BJ (cell line): Measurements from ENCODE around the gene ACR. TPM values are rescaled to one million over a fixed set of nuclear protein-coding genes. Genes with fewer than 3 reads are reported as not detected.

Experiments used
- CTCF ChIA-PET: fragments of 350-600 bp; formaldehyde crosslinking; extraction: SDS; loops from one replicate; lab custom pipeline; 2021; ENCODE audit warnings: antibody characterized with exemption, inconsistent platforms; lab: Yijun Ruan, JAX
- POLR2A ChIA-PET: fragments of 300-600 bp; sonication (Branson Sonifier 250); formaldehyde crosslinking; extraction: SDS; loops from one replicate; lab custom pipeline; 2021; ENCODE audit warnings: antibody characterized with exemption; lab: Charles Lee
- DNase-seq: peaks from one replicate; pipeline ENCODE4 v3.0.0-alpha.2; 2011; ENCODE audit warnings: low read depth
- H3K27me3 ChIP-seq: 2 replicates; pipeline ENCODE4 v1.6.0; 2011; ENCODE audit warnings: low read length; ENCODE audit not compliant: control insufficient read depth, insufficient read depth
- H3K36me3 ChIP-seq: 2 replicates; pipeline ENCODE4 v1.5.1; 2011; ENCODE audit warnings: low read length; ENCODE audit not compliant: control insufficient read depth, insufficient read depth
- H3K4me3 ChIP-seq: 2 replicates; pipeline ENCODE4 v1.5.1; 2011; ENCODE audit warnings: low read depth, mild to moderate bottlenecking, control low read depth, low read length
- polyA plus RNA-seq: library from polyadenylated mRNA; depleted of rRNA; stranded (reverse); fragments of >200 nt; gene quantifications from 2 replicates; pipeline ENCODE4 v1.2.3, GENCODE V29; 2011
- TF ChIP-seq, protein P1 (sequence below): IDR thresholded peaks from 2 replicates; pipeline ENCODE4 v1.5.1; 2011; ENCODE audit warnings: low read depth, mild to moderate bottlenecking, control low read depth, inconsistent platforms, low read length, moderate library complexity; ENCODE audit not compliant: insufficient read depth

The ACR gene
- polyA plus RNA-seq, 1 experiment = 0.12 TPM

DNA sequence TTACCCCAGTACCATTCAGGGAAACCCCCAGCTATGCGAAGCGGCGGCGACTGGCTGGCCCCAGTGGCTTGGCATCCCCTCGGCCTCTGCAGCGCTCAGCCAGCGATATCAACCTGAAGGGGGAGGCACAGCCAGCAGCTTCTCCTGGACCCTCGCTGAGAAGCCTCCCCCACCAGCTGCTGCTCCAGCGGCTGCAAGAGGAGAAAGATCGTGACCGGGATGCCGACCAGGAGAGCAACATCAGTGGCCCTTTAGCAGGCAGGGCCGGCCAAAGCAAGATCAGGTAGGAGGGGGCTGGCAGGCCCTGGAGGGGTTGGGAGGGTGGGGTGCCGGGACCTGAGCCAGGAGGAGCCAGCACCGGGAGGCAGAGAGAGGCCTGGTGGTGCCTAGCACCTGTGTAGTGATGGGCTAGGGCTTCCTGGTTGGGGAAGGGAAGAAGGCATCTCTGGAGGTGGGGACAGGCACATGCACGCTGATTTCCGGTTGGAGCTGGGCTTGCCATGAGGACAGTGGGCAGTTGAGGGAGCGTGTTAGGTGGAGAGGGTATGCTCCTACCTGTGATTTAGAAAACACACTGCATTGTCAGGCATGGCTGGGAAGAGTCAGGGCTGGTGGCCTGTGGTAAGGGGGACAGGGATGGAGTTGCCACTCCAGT is 43.1 kb upstream of the ACR start:
- DNase-seq = no peak
- CTCF ChIA-PET = interaction anchor here (1.1 to 1.6 kb wide), 2 partner anchors 8 to 56 kb away, joined by 4 to 5 read pairs; no protein-coding TSS in a partner anchor
- Histone ChIP-seq H3K36me3 (no peaks in the 10 kb centered on the region), H3K27me3 (peaks cover 9% of the 10 kb centered on the region), H3K4me3 (no peak overlapping the region)
- TF ChIP-seq, protein P1, sequence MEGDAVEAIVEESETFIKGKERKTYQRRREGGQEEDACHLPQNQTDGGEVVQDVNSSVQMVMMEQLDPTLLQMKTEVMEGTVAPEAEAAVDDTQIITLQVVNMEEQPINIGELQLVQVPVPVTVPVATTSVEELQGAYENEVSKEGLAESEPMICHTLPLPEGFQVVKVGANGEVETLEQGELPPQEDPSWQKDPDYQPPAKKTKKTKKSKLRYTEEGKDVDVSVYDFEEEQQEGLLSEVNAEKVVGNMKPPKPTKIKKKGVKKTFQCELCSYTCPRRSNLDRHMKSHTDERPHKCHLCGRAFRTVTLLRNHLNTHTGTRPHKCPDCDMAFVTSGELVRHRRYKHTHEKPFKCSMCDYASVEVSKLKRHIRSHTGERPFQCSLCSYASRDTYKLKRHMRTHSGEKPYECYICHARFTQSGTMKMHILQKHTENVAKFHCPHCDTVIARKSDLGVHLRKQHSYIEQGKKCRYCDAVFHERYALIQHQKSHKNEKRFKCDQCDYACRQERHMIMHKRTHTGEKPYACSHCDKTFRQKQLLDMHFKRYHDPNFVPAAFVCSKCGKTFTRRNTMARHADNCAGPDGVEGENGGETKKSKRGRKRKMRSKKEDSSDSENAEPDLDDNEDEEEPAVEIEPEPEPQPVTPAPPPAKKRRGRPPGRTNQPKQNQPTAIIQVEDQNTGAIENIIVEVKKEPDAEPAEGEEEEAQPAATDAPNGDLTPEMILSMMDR = no peak
- POLR2A ChIA-PET = no interaction called here

DNA sequence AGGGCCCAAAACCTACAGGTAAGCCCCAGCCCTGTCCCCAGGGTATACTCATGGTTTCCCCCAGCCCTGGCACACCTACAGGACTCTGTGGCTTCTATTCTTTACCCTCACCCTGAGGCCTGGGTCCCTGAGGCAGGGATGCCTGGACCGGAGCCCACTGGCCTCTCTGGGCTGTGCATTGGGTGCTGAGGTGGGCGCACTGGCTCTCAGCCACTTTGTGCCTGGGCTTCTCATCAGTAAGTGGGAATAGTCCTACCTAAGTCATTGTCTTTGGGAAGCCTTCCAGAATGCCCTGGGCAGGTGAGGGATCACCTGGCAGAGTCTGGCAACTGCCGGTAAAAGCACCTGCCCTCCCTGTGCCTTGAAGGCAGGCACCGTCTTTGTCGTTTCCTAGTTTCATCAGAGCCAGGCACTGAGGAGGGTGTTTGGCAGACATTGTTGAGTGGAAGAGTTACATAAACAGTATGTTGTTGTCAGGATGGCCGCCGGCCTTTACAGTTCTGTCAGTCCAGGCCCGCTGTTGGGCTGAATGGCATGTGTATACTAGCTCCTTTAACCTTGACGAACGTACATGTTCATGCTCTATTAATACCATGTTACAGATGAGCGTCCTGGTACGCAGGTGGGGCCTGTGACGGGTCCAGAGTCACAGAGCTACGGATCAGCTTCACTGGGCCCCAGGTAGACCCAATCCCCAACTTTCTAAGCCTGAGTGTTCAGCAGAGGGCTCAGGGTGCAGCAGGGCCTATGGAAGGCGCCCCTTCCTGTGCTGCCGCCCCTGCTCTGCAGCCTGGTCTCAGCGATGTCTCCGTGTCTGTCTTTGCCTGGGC is 42.4 kb upstream of the ACR start:
- peaks cover 9% of the 10 kb centered on the region for H3K27me3 ChIP-seq
- H3K36me3 ChIP-seq = no peaks in the 10 kb centered on the region
- POLR2A ChIA-PET = no interaction called here
- TF ChIP-seq, protein P1 = no peak
- CTCF ChIA-PET = interaction anchor here (1.0 to 1.6 kb wide), 5 partner anchors 11 to 132 kb away, joined by 3 to 5 read pairs (median 3); no protein-coding TSS in a partner anchor
- no peak overlapping the region for H3K4me3 ChIP-seq
- no peak for DNase-seq

DNA sequence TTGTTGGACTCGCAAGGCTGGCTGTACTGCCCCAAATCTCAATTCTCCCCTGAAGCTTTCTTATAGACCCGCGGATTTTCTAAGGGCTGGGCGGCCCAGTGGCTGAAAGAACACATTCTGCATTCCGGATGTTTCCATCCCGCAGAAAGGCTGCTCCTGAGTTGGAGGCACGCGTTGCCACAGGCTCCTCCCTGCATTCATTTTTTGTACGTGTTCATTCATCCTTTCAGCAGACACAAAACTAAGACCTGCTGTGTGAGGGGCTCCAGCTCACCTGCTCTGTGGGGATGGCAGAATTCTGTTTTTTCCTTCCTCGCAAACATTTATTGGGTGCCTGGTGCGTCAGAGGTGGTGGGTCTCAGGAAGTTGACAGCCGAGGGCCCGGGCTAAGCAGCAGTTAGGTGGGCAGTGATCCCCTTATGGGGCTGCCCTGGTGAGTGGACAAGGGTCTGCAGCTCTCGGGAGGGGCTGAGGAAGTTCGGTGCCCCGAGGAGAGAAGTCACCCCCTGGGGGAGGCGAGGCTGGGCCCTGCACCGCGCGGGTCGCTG is 41.7 kb upstream of the ACR start:
- no peak overlapping the region for H3K4me3 ChIP-seq
- CTCF ChIA-PET = interaction anchor here (1.0 to 1.6 kb wide), 7 partner anchors 11 to 132 kb away, joined by 3 to 5 read pairs (median 3); no protein-coding TSS in a partner anchor
- DNase-seq = no peak
- H3K27me3 ChIP-seq = peaks cover 9% of the 10 kb centered on the region
- POLR2A ChIA-PET = no interaction called here
- TF ChIP-seq, protein P1 = no peak
- H3K36me3 ChIP-seq = no peaks in the 10 kb centered on the region

DNA sequence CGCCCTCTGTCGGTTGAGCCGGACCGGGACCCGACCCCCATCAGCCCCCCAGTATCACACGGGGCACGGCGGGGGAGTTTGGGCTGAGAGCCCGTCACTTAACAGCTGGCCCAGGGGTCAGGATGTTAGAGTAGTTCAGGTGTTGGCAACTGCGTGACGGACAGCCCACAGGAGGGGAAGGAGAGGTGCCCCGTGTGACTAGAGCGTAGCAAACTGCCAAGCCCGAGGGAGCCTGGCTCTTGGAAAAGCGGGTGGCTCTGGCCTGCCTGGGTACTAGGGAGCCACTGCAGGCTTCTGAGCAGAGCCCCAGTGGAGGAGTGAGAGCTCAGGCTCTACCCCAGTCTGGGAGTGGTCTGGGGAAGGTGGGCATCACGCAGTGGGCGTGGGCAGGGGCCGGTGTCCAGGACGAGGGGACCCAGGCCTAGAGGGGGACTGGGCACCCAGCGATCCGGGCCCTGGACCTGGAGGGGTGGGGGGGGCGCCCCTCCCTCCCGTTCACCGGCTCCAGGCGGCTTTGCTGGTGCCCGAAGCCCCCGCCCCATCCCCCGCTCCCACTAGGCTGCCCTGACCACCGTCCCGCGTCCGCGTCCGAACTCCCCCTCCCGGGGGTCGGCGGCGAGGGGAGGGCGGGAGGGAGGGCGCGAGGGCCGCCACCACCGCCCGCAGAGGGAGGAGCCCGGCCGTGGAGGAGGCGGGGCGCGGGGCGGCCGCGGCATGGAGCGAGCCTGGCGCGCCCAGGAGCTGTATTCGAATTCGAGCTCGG is 41.0 kb upstream of the ACR start:
- Histone ChIP-seq H3K4me3 (peak overlapping the region; percentile 41), H3K27me3 (peaks cover 9% of the 10 kb centered on the region), H3K36me3 (no peaks in the 10 kb centered on the region)
- CTCF ChIA-PET = interaction anchor here (1.0 to 1.6 kb wide), 6 partner anchors 11 to 133 kb away, joined by 3 to 5 read pairs (median 4); no protein-coding TSS in a partner anchor
- DNase-seq = no peak
- POLR2A ChIA-PET = no interaction called here
- TF ChIP-seq, protein P1 = peak; percentile 67
